ENCODE data around the gene TOB2.
"Not testable (repeated sequence)": the region's sequence is repeated elsewhere in the genome, so short reads cannot be mapped to it uniquely, and the experiment has no call there.

TOB2 gene

DNA sequence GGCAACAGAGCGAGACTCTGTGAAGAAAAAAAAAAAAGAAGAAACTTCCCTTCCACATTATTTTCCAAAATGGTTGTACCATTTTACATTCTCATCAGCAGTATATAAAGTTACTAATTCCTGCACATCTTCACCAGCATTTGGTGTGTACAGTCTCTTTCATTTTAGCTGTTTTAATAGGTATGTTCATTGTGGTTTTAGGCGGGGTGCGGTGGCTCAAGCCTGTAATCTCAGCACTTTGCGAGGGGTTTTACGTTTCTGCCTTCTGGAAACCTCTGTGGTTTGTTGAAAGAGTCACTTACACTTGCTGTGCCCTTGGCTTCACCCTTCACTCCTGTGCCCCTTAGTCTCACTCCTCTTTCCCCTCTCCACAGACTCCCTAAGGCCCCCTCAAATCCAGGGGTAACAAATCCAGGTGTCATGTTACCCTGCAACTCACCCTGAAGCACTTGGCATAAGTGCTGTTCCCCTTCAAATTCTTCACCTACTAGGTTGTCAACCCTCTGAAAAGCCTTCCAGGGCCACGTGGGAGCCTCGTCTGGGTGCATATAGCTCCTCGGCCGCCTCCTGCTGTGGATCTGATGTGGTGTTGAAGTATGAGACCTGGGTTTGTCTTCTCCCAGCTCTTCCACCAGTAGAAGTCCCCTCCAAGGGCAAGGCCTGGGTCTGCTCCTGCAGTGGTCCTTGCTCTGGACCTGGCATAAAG is 20.8 kb downstream of the TOB2 start:
- DNase-seq: no peak

DNA sequence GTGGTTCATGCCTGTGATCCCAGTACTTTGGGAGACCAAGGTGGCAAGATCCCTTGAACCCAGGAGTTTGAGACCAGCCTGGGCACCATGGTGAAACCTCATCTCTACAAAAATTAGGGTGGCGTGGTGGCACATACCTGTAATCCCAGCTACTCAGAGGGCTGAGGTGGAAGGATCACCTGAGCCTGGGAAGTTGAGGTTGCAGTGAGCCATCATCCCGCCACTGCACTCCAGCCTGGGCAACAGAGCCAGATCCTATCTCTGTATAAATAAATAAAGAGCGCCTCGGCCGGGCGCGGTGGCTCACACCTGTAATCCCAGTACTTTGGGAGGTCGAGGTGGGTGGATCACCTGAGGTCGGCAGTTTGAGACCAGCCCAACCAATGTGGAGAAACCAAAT is 27.9 kb downstream of the TOB2 start:
- DNase-seq: no peak

DNA sequence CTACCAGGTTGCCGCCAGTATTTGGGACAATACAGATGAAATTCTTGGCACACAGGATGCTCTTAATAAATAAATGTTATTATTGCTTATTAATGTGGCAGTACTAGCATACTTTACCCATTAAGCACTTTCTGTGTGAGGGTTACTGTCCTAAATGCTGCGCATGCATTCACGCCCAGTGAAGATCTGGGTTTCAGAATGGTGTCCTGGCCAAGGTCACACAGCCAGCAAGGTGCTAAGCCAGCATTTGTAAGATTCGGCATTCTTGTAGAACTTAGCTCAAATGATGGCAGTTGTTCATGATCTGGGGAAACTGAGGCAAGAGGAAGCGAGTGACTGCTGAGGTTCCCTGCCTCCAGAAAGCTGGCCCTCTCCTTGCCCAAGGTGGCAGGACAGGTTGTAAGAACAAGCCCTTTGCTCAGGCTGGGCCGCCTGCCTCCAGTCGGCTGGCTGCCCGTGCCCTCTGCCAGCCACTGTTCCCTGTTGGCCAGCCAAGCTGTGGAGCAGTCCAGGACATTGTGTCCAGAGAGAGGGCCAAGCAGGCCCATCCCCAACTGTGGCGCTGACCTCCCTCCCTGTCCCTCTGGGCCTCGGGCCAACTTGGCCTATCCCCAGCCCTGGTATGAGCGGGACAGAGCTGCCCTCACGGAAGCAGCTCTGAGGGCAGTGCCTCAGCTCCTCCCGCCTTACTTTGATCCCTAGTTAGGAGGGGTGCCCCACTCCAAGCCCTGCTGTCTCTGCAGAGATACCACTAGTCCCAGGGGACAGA is 28.8 kb downstream of the TOB2 start:
- DNase-seq: no peak

DNA sequence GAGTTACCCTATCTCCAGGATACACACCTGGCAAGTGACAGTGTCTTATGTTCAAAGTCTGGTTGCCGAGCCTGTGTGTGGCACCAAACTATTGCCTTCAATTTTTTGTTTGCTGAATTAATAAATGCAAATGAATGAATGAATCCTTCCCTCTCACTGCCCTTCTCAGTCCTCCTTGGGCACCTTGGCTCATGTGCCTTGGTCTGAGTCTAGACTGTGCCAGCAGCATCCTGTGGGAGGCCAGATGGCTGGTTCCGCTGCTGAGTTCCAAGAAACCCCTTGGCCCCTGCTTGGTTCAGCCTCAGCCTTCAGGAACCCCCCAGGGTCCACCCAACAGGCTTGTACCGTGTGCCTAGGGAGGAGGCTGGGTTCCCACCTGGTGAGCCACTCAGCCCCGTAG is 31.0 kb downstream of the TOB2 start:
- DNase-seq: no peak

DNA sequence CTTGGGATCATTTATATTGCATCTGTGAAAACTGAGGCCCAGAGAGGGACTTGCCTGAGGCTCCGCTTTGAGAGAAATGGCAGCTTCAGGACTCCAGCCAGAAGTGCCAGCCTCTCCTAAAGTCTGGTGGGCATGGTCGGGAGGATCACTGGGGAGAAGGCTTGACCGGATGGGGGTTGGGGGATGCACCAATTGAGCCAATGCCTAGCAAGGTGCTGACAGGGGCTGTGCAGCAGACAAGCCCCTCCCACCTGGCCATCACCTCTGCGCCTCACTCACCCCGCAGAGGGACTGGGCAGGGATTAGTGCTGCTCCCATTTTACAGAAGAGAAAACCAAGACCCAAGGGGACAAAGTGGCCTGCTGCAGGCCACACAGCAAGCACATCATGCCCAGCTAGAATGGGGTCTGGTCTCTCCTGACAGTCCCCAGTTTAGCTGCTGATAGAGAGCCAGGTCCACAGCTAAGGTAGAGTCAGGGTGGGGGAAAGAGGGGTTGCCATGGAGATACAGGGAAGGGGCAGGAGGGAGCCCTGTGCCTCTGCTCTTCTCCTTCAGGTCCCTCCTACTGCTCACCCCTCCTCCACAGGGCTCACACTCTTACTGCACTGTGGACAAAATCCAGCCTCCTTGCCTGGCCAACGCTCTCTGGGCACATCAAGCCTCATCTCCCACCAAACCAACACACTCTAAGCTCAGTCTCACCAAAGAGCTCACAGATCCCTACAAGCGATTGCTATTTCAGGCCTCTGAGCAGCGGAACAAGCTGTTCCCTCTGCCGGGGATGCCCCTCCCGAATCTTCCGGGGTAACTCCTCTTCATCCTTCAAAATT is 35.4 kb downstream of the TOB2 start:
- DNase-seq: no peak

DNA sequence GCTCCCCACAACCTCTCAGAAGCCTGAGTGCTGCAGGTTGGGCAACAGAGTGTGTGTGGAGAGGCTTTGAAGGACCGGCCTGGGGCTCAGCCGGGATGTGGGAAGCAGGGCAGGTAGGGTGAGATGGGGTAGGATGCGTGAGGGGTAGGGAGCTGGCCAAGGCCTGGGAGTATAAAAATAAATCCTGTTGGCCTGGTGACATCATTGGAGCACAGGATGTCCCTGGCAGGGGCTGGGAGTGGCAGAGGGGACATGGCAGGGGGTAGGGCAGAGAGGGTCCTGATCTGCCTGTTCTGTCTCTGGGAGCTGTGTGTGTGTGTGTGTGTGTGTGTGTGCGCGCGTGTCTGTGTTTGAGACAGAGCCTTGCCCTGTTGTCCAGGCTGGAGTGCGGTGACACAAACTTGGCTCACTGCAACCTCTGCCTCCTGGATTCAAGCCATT is 36.3 kb downstream of the TOB2 start:
- DNase-seq: no peak

DNA sequence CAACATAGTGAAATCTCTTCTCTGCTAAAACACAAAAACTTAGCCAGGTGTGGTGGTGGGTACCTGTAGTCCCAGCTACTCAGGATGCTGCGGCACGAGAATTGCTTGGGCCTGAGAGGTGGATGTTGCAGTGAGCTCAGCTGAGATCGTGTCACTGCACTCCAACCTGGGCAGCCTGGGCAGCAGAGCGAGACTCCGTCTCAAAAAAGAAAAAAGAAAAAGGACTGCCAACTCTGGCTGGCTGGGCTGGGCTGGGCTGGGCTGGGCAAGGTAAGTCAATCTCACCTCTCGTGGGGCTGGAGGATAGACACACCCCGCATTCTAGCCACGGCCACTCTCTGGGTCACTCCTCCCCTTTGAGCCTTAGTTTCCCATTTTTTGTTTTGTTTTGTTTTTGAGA is 37.9 kb downstream of the TOB2 start:
- no peak for DNase-seq

DNA sequence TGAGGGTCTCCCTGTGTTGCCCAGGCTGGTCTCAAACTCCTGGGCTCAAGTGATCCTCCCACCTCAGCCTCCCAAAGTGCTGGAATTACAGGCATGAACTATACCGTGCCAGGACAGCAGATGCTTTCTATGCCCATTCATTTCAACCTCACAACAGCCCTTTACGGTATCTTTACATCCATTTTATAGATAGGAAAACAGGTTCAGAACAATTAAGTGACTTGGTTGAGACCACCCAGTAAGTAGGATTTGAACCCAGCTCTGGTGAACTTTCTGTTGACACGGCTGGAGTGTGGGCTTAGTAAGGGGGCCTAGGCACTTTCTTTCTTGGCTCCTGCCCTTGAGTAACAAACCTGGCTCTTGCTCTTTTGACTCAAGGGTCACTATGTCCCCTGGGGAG is 39.2 kb downstream of the TOB2 start:
- DNase-seq: no peak

DNA sequence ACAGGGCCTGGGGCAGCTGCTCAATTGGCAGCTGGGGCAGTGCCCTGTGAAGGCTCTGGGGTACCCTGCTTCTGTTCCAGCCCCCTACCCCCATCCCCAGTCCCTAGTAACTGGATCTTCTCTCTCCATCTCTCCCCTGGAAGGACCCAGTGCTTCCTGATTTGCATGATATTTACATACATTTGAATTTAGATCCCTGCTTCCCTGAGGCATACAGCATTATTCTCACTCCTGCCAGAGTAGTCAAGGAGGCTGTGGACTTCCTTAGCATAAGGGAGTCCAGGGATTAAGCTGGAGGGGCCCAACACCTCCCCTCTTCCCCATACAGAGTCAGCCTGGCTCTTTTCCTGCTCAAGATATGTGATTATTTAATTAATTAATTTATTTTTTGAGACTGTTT is 40.2 kb downstream of the TOB2 start:
- no peak for DNase-seq

DNA sequence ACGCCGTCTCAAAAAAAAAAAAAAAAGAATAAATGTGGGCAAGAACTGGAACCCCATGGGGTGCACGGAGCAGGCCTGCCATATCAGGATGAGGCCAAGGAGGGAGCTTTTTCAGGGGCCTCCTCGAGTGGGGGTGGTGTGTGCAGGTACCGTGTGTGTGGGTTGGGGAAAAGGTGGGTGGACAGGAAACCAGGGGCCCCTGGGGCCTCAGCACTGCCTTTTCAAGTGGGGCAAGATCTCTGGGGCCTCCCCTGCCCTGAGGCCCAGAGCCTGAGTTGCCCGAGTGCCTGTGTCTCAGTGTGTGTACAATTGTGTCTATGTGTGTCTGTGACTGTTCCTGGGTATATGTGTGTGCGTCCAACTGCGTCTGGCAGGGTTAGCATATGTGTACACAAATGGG is 41.0 kb downstream of the TOB2 start:
- no peak for DNase-seq

DNA sequence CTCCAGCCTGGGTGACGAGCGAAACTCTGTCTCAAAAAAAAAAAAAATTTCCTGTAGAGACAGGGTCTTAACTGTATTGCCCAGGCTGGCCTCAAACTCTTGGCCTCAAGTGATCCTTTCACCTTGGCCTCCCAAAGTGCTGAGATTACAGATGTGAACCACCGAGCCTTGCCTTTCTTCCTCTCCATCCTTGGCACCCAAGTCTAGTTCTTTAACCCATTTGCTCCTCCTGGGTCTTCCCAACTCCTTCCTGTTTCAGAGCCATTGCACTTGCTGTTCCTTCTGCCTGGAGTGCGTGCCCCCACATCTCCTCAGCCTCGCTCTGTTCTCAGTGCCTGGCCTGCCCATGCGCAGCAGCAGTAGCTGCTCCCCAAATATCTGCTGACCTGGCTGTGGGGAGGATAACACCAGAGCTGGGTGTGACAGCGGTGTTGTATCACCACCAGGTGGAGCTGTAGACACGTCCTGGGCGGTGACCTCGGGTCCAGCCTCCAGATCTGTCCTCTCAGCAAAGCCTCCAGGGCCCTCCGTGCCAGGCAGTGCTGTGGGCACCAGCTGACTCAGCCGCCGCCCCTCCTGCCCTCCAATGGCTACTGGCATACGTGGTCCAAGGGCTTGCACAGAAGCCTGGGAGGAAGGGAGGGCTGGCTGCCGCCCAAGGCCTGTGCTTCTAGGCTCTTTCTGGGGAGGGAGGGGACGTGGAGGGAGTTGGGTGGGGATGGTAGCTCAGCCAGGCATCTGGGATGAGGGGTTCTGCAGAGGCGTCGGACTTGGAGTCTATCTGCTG is 42.9 kb downstream of the TOB2 start:
- peak; percentile 35 for DNase-seq

DNA sequence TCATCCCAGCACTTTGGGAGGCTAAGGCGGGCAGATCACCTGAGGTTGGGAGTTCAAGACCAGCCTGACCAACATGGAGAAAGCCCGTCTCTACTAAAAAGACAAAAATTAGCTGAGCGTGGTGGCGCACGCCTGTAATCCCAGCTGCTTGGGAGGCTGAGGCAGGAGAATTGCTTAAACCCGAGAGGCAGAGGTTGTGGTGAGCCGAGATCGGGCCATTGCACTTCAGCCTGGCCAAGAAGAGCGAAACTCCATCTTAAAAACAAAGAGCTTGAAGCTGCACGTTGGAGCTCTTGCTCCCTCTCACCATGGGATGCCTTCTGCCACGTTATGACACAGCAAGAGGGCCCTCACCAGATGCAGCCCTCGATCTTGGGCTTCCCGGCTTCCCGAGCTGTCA is 43.8 kb downstream of the TOB2 start:
- DNase-seq: not testable (repeated sequence)

DNA sequence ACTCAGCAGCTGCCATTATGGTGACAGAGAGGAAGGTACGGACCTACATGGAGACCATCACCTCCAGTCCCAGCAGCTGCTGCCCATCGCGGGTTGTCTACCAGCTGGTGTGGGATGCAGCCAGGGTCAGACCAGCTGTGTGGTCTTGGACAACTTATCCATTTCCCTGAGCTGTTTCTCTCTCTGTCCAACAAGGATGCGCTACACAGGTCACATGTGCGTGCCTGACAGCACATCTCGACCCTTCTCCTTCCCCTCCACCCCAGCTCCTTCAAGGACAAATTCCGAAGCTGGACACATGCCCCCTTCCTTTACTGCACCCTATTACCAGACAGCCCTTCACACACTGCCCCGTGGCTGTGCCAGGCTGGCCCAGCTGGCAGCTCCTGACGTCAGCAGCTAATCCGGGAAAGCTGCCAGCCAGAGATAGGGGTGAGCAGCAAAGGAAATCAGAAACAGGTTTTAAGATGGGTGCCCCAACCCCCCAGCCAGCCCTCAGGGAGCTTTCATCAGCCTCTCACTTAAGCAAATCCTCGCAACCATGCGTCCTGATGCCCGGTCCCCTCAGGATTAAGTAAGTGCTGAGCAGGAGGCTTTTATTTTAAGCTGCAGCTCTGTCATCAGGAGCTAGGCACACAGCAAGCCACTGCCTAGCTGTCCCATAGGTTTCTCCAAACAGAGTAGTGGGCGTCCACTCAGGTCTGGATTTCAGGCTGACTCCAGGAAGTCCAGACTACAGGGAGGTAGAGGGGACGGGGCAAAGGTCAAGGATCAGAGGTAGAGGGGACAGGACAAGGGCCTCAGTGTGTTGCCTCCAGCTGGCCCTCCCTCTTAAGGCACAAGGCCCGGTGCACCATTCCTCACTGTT is 44.6 kb downstream of the TOB2 start:
- DNase-seq: peak; percentile 38

DNA sequence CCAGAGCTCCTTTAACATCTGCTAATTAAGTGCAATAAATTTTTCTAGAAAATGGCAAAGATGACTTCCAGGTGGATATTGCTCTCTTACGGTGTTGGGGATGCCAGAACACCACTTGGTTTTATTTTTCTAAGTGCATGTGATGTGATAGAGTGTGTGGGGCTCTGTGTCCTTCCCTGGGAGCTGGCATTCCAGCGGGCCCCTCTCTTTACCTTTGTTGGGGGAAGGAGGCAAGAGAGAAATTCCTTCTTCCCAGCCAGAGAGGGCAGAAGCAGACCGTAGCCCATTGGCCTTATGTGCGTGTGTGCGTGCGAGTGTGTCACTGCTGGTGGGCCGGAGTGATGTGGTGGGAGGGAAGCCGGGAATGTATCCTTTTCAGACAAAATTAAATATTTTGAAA is 47.7 kb downstream of the TOB2 start:
- no peak for DNase-seq

DNA sequence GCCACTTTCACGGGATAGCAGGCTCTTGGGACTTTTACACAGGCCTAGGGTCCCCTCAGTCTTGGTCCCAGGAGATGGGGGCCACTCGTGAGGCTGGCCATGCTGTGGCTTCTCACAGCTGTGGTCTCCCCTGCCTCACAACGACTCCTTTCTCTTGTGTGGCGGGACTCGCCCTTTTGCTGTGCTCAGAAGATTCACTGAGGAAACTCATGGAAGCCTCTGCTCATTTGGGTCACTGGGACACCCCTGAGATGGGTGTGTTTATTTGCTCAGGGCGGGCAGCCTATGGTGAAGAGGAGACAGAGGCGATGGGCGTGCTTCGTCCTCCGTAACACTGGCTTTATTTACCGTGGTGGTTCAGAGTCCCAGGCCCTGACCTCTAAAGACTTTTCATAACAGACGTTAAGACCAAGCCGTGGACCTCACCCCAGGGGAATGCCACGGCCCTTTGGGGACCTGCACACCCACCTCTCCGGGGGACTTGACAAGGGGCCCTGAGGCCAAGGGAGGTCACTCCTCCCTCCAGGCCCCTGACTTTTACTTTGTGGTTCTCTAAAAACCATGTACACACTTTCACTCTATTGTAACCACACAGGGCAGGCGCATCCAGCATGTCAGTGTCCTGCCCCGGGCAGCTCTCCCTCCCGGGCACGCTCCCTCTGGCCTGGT is 49.3 kb downstream of the TOB2 start:
- no peak for DNase-seq

DNA sequence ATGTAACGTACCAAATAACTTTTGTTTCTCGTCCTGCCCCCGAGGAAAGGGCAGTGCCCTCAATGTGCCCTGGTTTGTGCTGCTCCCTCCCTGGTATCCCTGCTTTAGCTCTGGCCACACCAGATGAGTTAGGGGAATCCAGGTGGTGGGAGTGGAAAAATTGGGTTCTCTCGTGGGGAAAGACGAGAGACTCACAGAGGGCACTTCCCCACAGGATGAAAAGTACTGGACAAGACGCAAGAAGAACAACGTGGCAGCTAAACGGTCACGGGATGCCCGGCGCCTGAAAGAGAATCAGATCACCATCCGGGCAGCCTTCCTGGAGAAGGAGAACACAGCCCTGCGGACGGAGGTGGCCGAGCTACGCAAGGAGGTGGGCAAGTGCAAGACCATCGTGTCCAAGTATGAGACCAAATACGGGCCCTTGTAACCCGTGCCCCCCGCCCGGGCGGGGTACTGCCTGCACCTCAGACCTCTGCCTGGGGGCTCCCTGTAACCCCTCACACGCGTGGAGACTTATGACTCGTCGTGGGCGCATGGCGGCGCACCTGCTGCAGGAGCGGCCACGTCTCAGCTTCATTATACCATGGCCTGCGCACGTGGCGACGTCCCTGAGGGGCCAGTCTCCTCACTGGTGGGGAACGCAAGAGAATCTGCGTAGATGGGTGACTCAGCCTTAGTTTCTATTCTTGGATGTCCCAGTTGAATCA is 50.9 kb downstream of the TOB2 start:
- no peak for DNase-seq

DNA sequence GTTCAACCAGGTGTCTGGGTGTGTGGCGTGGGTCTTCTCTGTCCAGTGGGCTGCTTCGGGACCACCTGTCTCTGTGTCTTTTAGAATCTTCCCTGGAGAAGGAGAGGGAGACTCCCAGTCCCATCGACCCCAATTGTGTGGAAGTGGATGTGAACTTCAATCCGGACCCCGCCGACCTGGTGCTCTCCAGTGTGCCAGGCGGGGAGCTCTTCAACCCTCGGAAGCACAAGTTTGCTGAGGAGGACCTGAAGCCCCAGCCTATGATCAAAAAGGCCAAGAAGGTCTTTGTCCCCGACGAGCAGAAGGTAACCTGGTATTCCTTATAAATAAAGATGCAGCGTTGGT is 52.6 kb downstream of the TOB2 start:
- no peak for DNase-seq

DNA sequence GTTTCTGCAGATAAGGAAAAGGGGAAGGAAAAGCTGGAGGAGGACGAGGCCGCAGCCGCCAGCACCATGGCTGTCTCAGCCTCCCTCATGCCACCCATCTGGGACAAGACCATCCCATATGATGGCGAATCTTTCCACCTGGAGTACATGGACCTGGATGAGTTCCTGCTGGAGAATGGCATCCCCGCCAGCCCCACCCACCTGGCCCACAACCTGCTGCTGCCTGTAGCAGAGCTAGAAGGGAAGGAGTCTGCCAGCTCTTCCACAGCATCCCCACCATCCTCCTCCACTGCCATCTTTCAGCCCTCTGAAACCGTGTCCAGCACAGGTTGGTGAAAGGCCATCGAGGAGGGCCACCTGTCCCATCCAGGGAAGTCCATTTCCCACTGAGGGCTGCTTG is 59.3 kb downstream of the TOB2 start:
- no peak for DNase-seq

DNA sequence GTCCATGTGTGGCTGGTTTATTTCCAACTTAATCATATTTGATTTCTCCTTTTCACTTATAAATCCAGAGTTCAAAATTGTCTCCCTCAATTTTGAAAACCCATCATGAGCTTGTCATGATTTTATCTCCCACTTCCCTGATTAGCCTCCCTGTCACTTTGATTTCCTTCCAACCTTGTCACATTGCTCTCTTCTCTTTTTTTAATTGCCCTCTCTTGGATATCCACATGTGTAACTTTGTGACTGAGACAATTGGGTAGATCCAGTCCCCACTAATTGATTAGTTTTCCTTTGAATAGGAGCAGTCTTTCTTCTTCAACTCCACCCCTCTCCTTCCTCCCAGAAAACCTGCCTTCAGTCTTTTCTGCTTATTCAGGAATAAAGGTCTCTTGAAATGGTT is 62.5 kb downstream of the TOB2 start:
- DNase-seq: no peak
